ENCODE data around the gene TMEM121.

The TMEM121 gene

GRCh38 chr14:105489542-105490266 lies 36.7 kb upstream of the TMEM121 start:
- peak; percentile 61 for TF ChIP-seq CTCF (IDR thresholded peaks at IDR 0.05)

GRCh38 chr14:105490267-105490571 lies 36.2 kb upstream of the TMEM121 start:
- TF ChIP-seq CTCF (IDR thresholded peaks at IDR 0.05) = no peak

DNA sequence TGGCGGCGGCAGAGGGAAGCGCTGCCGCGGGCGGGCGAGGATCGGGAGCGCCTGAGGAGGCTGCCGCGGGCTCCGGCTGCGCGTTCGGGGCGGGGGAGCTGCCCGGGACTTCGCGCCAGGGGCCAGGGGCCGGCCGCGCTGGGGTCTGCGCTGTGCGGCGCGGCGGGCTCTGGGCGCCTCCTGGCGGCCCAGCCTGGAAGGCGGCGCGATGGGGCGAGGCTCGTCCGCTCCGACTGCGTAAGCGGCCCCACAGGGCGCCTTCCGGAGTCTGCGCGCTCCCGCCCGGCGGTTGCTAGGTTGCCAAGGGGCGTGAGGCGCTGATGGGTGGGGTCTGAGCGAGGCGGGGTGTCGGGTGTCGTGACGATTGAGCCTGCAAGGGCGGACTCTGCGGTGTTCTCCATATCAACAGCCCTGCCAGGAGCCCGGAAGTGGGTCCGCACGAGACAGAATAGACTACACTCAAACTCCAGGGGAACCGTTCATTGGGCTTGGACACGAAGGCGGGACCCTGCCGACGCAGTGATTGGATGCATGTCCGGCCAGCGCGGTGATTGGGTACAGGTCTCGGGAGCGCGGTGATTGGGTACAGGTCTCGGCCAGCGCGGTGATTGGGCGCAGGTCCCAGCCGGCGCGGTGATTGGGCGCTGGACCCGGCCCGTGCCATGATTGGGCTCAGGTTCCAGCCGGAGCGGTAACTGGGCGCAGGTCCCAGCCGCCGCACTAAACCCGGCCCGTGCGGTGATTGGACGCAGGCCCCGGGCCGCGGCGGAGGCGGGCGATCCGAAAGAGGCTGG lies 35.6 kb upstream of the TMEM121 start, which contains the start of gene TEDC1:
Gene TEDC1 (plus strand): TSS at position 675 of the 794 bp plus-strand sequence. CDS start 130 bp downstream, outside the sequence.
- peak; percentile 89 for TF ChIP-seq CTCF (IDR thresholded peaks at IDR 0.05)

GRCh38 chr14:105491366-105491973 lies 34.9 kb upstream of the TMEM121 start:
- TF ChIP-seq CTCF (IDR thresholded peaks at IDR 0.05) = no peak

GRCh38 chr14:105492031-105492970 lies 34.1 kb upstream of the TMEM121 start:
- no peak for TF ChIP-seq CTCF (IDR thresholded peaks at IDR 0.05)

DNA sequence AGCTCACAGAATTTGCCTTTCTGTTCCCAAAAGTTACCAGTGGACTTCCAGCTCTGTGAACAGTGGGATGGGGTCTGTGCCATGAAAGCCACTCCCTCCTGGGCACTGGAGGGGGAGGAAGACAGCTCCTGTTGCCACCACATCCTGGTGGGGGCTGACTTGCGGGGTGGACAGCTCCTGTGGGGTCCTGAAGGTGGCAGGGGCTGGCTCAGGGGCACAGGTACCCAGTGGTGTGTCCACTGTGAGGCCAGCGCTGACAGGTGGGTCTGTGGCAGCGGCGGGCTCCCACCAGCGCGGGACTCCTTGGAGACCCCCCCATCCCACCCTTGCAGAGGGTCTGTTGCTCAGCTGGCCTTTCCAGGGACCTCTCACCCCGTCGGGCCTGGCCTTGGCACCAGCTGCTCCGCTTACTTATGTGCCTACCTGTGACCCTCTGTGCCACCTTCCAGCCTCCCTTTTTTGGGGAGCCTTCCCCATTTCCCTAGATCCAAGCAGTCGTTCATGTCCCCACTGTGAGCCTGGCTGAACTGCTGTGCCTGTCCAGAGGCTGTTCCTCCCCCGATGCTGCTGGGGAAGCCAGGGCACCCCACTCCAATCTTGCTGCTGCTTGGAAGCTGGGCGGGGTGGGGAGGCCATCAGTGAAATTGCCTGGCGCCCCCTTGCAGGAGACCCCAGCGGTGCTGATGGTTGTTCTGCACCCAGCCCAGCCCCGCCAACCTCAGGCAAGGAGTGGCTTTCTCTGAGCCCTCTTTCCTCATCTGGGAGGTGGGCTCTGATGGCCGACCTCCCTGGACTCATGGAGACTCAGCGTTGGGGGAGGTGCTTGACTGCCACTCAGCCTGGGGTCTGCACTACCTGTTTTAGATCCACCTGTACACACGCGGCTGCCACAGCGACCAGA lies 33.2 kb upstream of the TMEM121 start:
- no peak for TF ChIP-seq CTCF (IDR thresholded peaks at IDR 0.05)

All from LNCAP (cell line).